Endothelial cell of umbilical vein (primary cell): ENCODE measurements around the gene QSER1. TPM values are rescaled to one million over a fixed set of nuclear protein-coding genes. Genes with fewer than 3 reads are reported as not detected.

ENCODE experiments used
- BruUV-seq: library from RNA; stranded (reverse); fragments of 400-500 nt; replicated peaks from 2 replicates; lab custom pipeline; 2021; lab: Mats Ljungman, UMichigan
- CTCF ChIA-PET: fragments of 300-600, 350-600 bp; sonication (Branson Sonifier 250); formaldehyde crosslinking; loops from one replicate; lab custom pipeline; 2021; ENCODE audit warnings: antibody characterized with exemption, inconsistent platforms; lab: Charles Lee
- POLR2A ChIA-PET: fragments of 300-600, 350-600 bp; sonication (Branson Sonifier 250); formaldehyde crosslinking; loops from one replicate; lab custom pipeline; 2021; ENCODE audit warnings: antibody characterized with exemption, inconsistent platforms; lab: Charles Lee
- DNase-seq: peaks from one replicate; pipeline ENCODE4 v3.0.0-alpha.2; 2011; ENCODE audit warnings: low read depth, low spot score
- FAIRE-seq: peaks from 2 replicates; lab custom pipeline; 2011; peaks lifted over from hg19 to GRCh38; lab: Jason Lieb, UNC
- H2AFZ ChIP-seq: 2 replicates; pipeline ENCODE4 v1.6.0; 2012; ENCODE audit warnings: low read depth, low read length, control low read depth, inconsistent platforms
- H3K27ac ChIP-seq: 2 replicates; pipeline ENCODE4 v1.5.1; 2011; ENCODE audit warnings: low read depth, mild to moderate bottlenecking, control low read depth, low read length, moderate library complexity; ENCODE audit not compliant: insufficient read depth
- H3K27me3 ChIP-seq, 2 experiments: 2 replicates each; pipeline versions ENCODE4 v1.6.0 to v1.6.1; 2011; ENCODE audit warnings: low read length in 2 of 2, mixed read lengths in 1 of 2; ENCODE audit not compliant: control insufficient read depth in 2 of 2, insufficient read depth in 2 of 2
- H3K36me3 ChIP-seq, 2 experiments: 2 replicates in 1 of 2; 3 replicates in 1 of 2; pipeline ENCODE4 v1.5.1; 2011; ENCODE audit warnings: low read length in 2 of 2, mild to moderate bottlenecking in 1 of 2, moderate library complexity in 1 of 2; ENCODE audit not compliant: control insufficient read depth in 2 of 2, insufficient read depth in 2 of 2; ENCODE audit errors: extremely low read depth in 1 of 2
- H3K4me1 ChIP-seq: 3 replicates; pipeline ENCODE4 v1.5.1; 2011; ENCODE audit warnings: mild to moderate bottlenecking, low read length; ENCODE audit not compliant: control insufficient read depth, insufficient read depth; ENCODE audit errors: extremely low read depth
- H3K4me2 ChIP-seq: 2 replicates; pipeline ENCODE4 v1.6.1; 2011; ENCODE audit warnings: low read length, control low read depth, mixed read lengths; ENCODE audit not compliant: insufficient read depth
- H3K4me3 ChIP-seq, 3 experiments: fragments of 200-600 bp in 1 of 3; sonication (generic), shearing (Covaris generic) in 1 of 3; replicated peaks in 1 of 3; 2 replicates each; pipeline ENCODE4 v1.5.1; 2011 to 2016; ENCODE audit warnings: control low read depth in 3 of 3, low read length in 3 of 3, mild to moderate bottlenecking in 2 of 3, inconsistent platforms in 1 of 3, low read depth in 1 of 3, moderate library complexity in 1 of 3; ENCODE audit not compliant: insufficient read depth in 1 of 3
- H3K79me2 ChIP-seq: 2 replicates; pipeline ENCODE4 v1.6.0; 2012; ENCODE audit warnings: low read length, inconsistent platforms; ENCODE audit not compliant: control insufficient read depth, insufficient read depth
- H3K9ac ChIP-seq: replicated peaks from 2 replicates; pipeline ENCODE3; 2011; ENCODE audit warnings: low read length, control low read depth; ENCODE audit not compliant: insufficient read depth; ENCODE audit errors: extremely low read depth
- H3K9me1 ChIP-seq: replicated peaks from 3 replicates; pipeline ENCODE4 v1.6.0; 2011; ENCODE audit warnings: mild to moderate bottlenecking, low read length; ENCODE audit not compliant: control insufficient read depth, insufficient read depth; ENCODE audit errors: extremely low read depth
- H3K9me3 ChIP-seq: replicated peaks from 2 replicates; pipeline ENCODE4 v1.5.1; 2012; ENCODE audit warnings: low read length, inconsistent platforms; ENCODE audit not compliant: control insufficient read depth, insufficient read depth
- H4K20me1 ChIP-seq: replicated peaks from 2 replicates; pipeline ENCODE3; 2011; ENCODE audit warnings: mild to moderate bottlenecking, low read length; ENCODE audit not compliant: control insufficient read depth, insufficient read depth; ENCODE audit errors: extremely low read depth
- CTCF ChIP-seq, 2 donors: IDR thresholded peaks; 1 replicate in 1 of 2; 2 replicates in 1 of 2; pipeline ENCODE4 v1.5.1; 2011; ENCODE audit warnings: low read length in 2 of 2, mild to moderate bottlenecking in 2 of 2, moderate library complexity in 2 of 2, control low read depth in 1 of 2, inconsistent platforms in 1 of 2, low read depth in 1 of 2; ENCODE audit not compliant: insufficient read depth in 1 of 2; ENCODE audit errors: extremely low read depth in 1 of 2
- EZH2 ChIP-seq: IDR thresholded peaks from 2 replicates; pipeline ENCODE4 v1.6.1; 2012; ENCODE audit warnings: borderline replicate concordance, low read depth, mild to moderate bottlenecking, moderate library complexity, low read length, inconsistent platforms; ENCODE audit not compliant: severe bottlenecking
- FOS ChIP-seq: IDR thresholded peaks from 2 replicates; pipeline ENCODE4 v1.6.1; 2011; ENCODE audit warnings: mild to moderate bottlenecking, low read length, moderate library complexity, borderline replicate concordance; ENCODE audit not compliant: insufficient read depth
- GATA2 ChIP-seq: IDR thresholded peaks from 2 replicates; pipeline ENCODE4 v1.7.0; 2011; ENCODE audit warnings: low read depth, mild to moderate bottlenecking, moderate library complexity, mixed read lengths, low read length; ENCODE audit not compliant: insufficient read length, insufficient read depth
- JUN ChIP-seq: IDR thresholded peaks from 2 replicates; pipeline ENCODE4 v1.6.1; 2011; ENCODE audit warnings: borderline replicate concordance, low read depth; ENCODE audit not compliant: insufficient read length, insufficient read depth
- MAX ChIP-seq: IDR thresholded peaks from 2 replicates; pipeline ENCODE4 v1.6.1; 2011; ENCODE audit not compliant: insufficient read depth, insufficient read length
- MYC ChIP-seq: IDR thresholded peaks from one replicate; pipeline ENCODE4 v1.6.1; 2011; ENCODE audit warnings: mild to moderate bottlenecking, low read depth, low read length
- POLR2A ChIP-seq: IDR thresholded peaks from 2 replicates; pipeline ENCODE4 v1.6.1; 2012; ENCODE audit warnings: low read depth, mild to moderate bottlenecking, control low read depth, low read length
- POLR2AphosphoS5 ChIP-seq: IDR thresholded peaks from 2 replicates; pipeline ENCODE4 v1.6.1; 2012; ENCODE audit warnings: low read depth, mild to moderate bottlenecking, control low read depth, low read length, moderate library complexity; ENCODE audit not compliant: insufficient read depth
- dilution Hi-C: fragments of 300-500 bp; cut with MboI; formaldehyde crosslinking; loops from one replicate; pipeline ENCODE4 v1.15.0; 2019; ENCODE audit warnings: low sequenced_read_pairs; ENCODE audit not compliant: extremely low pct_ligation_motif_present
- intact Hi-C: fragments of 100-400 bp; cut with micrococcal nuclease; formaldehyde crosslinking; loops from one replicate; pipeline ENCODE4 v1.10.0; 2022
- polyA plus RNA-seq, 4 experiments: library from polyadenylated mRNA; depleted of rRNA in 3 of 4; stranded (reverse) in 3 of 4; unstranded in 1 of 4; fragments of >200 nt; gene quantifications; 2 replicates each; pipeline versions ENCODE4 v1.2.1 to v1.2.3, GENCODE V29; 2011 to 2012; ENCODE audit warnings: missing spikeins in 1 of 4
- total RNA-seq: library from RNA; stranded (reverse); gene quantifications from 2 replicates; pipeline ENCODE4 v1.2.3, GENCODE V29; 2021

Gene QSER1
- total and polyA plus RNA-seq, 2 donors (not counting 3 experiments of a cell fraction or from before 2014, with no cell fraction given), result 5.5 to 36.6 TPM

GRCh38 chr11:32952421-32952820 lies 59.8 kb downstream of the QSER1 start:
- peaks cover 12% of the 10 kb centered on the region for H3K4me1 ChIP-seq
- H3K27me3 ChIP-seq, result no peaks in the 10 kb centered on the region
- intact Hi-C loops, result no loop called here
- peak overlapping the region; percentile 47 for H3K4me2 ChIP-seq
- DNase-seq (peak; percentile 76), FAIRE-seq (no peak)
- H3K4me3 ChIP-seq, result no peak overlapping the region
- BruUV-seq, result no TSS peak
- peaks cover 7% of the 10 kb centered on the region for H4K20me1 ChIP-seq
- no peak overlapping the region for H3K27ac ChIP-seq
- H3K9me3 ChIP-seq, result no peaks in the 10 kb centered on the region
- peaks cover 0 to 3% of the 10 kb centered on the region in 2 experiments for H3K36me3 ChIP-seq
- H3K79me2 ChIP-seq, result peaks cover 9% of the 10 kb centered on the region
- H3K9me1 ChIP-seq, result no peaks in the 10 kb centered on the region
- H2AFZ ChIP-seq, result no peak overlapping the region
- TF ChIP-seq EZH2 (no peak), CTCF (IDR thresholded peaks at IDR 0.05; ENCODE audit: extremely low read depth in 1 of 2, insufficient read depth in 1 of 2, low read depth in 1 of 2, low read length in 2 of 2) (no peak), MAX (no peak), POLR2A (no peak), POLR2AphosphoS5 (no peak), GATA2 (no peak), FOS (no peak), MYC (no peak), JUN (no peak)
- POLR2A ChIA-PET, result interaction anchor here (0.7 kb wide), 1 partner anchor 369 kb away, joined by 6 read pairs; no protein-coding TSS in a partner anchor
- CTCF ChIA-PET, result no interaction called here
- dilution Hi-C loops, result no loop called here
- H3K9ac ChIP-seq, result no peak overlapping the region
